Heart left ventricle (tissue), 13 donors: ENCODE measurements around the gene B4GALNT3.

Experiments used
- POLR2A ChIP-seq, 2 donors: fragments of 450-650 bp; IDR thresholded peaks; one replicate each; pipeline ENCODE4 v1.6.1; 2017; ENCODE audit warnings: antibody characterized with exemption in 2 of 2, mild to moderate bottlenecking in 2 of 2, moderate library complexity in 2 of 2
- TF ChIP-seq, protein P1 (sequence below), 12 donors: fragments of 200-600 bp; sonication (generic) in 4 of 12; IDR thresholded peaks; one replicate each; pipeline versions ENCODE4 v1.5.0 to v1.8.0; 2018 to 2022; ENCODE audit warnings: antibody characterized with exemption in 12 of 12, mild to moderate bottlenecking in 5 of 12
- donor health status: ischemic (EF 13 %, LVEDD 7.1; RV severe dilation, severe dysfunction).
- donor health status: DM: no; HTN: yes; CAD: no.
- donor health status: DM: no; HTN: no; CAD: no.
- donor health status: ischemic (EF 25% LVEDD 6.9; RV normal size, moderate dysfunction).
- donor health status: ischemic (EF 25% LVEDD 5.7; RV mildly dilated, moderate dysfunction).
- donor health status: ischemic (EF 35%, LVEDD 5.7; RV mildly dilated, moderate dysfunction).
- donor health status: nonischemic (EF 11% LVEDD 7.7; RV severe dilation, severe dysfunction).
- donor health status: DM: yes; HTN: yes; CAD: no.
- donor health status: PGD.
- donor health status: ischemic (EF 29% LVEDD 5.4; RV normal size, mild dysfunction).
- donor health status: nonischemic (EF 23%, LVEDD 6.1; RV moderate dilation, normal function).

DNA sequence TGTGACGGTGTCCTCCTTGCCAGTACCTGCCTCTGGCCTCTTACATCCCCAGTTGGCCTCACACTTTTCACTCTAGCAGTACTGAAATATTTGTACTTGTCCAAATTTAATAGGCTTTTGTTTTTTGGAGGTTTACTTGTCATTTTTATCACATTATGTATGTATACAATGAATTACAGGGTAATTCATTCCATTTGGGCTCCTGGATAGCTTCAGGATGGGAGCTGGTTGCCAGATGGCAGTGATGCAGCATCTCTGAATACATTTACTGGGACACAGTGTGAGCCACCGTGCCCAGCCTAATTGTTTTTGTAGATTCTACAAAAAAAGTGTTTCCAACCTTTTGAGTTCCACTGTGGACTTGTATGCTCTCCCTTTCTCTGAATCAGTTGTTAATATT lies 44.9 kb upstream of the B4GALNT3 start:
- TF ChIP-seq, protein P1, sequence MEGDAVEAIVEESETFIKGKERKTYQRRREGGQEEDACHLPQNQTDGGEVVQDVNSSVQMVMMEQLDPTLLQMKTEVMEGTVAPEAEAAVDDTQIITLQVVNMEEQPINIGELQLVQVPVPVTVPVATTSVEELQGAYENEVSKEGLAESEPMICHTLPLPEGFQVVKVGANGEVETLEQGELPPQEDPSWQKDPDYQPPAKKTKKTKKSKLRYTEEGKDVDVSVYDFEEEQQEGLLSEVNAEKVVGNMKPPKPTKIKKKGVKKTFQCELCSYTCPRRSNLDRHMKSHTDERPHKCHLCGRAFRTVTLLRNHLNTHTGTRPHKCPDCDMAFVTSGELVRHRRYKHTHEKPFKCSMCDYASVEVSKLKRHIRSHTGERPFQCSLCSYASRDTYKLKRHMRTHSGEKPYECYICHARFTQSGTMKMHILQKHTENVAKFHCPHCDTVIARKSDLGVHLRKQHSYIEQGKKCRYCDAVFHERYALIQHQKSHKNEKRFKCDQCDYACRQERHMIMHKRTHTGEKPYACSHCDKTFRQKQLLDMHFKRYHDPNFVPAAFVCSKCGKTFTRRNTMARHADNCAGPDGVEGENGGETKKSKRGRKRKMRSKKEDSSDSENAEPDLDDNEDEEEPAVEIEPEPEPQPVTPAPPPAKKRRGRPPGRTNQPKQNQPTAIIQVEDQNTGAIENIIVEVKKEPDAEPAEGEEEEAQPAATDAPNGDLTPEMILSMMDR (IDR thresholded peaks at IDR 0.05): no peak
- no peak for TF ChIP-seq POLR2A (IDR thresholded peaks at IDR 0.05)
